Measurements from ENCODE around the gene TOX3. TPM values are rescaled to one million over a fixed set of nuclear protein-coding genes. Genes with fewer than 3 reads are reported as not detected.

TOX3 gene
- total and polyA plus RNA-seq, 2 experiments from 2014 or later, result 9.8 to 15.6 TPM

GRCh38 chr16:52460639-52461178 lies 86.2 kb downstream of the TOX3 start (continued):
- TF ChIP-seq ZNF462 (CRISPR knock-in tag; IDR thresholded peaks at IDR 0.05) (no peak), JUNB (IDR thresholded peaks at IDR 0.05; ENCODE audit: unreplicated experiment) (no peak), EZH2phosphoT487 (IDR thresholded peaks at IDR 0.05; ENCODE audit: unreplicated experiment) (no peak)

GRCh38 chr16:52456368-52456767 lies 90.6 kb downstream of the TOX3 start:
- Mint-ChIP-seq H3K36me3 (ENCODE audit: low read depth) (peaks cover 13% of the 10 kb centered on the region; the same call in 2 of the 3 replicates), H3K4me3 (no peak overlapping the region)
- TF ChIP-seq ZNF462 (CRISPR knock-in tag; IDR thresholded peaks at IDR 0.05) (no peak), NANOG (IDR thresholded peaks at IDR 0.05; ENCODE audit: borderline replicate concordance) (no peak), STAT1 (IDR thresholded peaks at IDR 0.05; ENCODE audit: unreplicated experiment) (no peak), ZNF331 (CRISPR knock-in tag; IDR thresholded peaks at IDR 0.05; ENCODE audit: low read depth) (no peak)

More at GRCh38 chr16:52456368-52456767, 90.6 kb downstream of the TOX3 start:
- H3K27me3 ChIP-seq (ENCODE audit: insufficient read depth), result no peaks in the 10 kb centered on the region
- H3K9me2 ChIP-seq (ENCODE audit: insufficient read depth), result 0 out of 2 replicates have a peak, but pooled peaks cover 4% of the 10 kb centered on the region
- H3K79me2 ChIP-seq (replicated peaks; ENCODE audit: insufficient read depth), result peaks cover 7% of the 10 kb centered on the region; the same call in 1 of the 2 replicates
- H3K4me1 Mint-ChIP-seq, result peaks cover 56% of the 10 kb centered on the region
- H2AFZ ChIP-seq, result no peak overlapping the region
- peak overlapping the region; percentile 21; the same call in 1 of the 2 replicates for H3K4me2 ChIP-seq
- H3F3A ChIP-seq (replicated peaks; ENCODE audit: low read depth), result no peaks in the 10 kb centered on the region
- no peaks in the 10 kb centered on the region for H3K9me3 Mint-ChIP-seq
- DNase-seq (ENCODE audit: low spot score) (no peak), ATAC-seq (peak; percentile 72)
- 0 out of 2 replicates have a peak overlapping the region, but pooled peaks have one; percentile 69 for H3K27ac Mint-ChIP-seq
- H4K20me1 ChIP-seq (replicated peaks; ENCODE audit: insufficient read depth), result no peaks in the 10 kb centered on the region
- peaks cover 1% of the 10 kb centered on the region for H3K27me3 Mint-ChIP-seq (ENCODE audit: insufficient read depth, low read depth, poor library complexity)
- H3K27ac ChIP-seq (ENCODE audit: low read depth), result peak overlapping the region; percentile 28; the same call in 1 of the 2 replicates
- no peaks in the 10 kb centered on the region; the same call in 1 of the 2 replicates for H3K36me3 ChIP-seq (ENCODE audit: insufficient read depth)
- H3K4me3 ChIP-seq, result no peak overlapping the region
- peaks cover 57% of the 10 kb centered on the region for H3K4me1 ChIP-seq (ENCODE audit: insufficient read depth)
